ENCODE measurements around the gene GALNT18. TPM values are rescaled to one million over a fixed set of nuclear protein-coding genes. Genes with fewer than 3 reads are reported as not detected.

Gene GALNT18
- total RNA-seq, 1 donor from 2014 or later, result 6.6 TPM

GRCh38 chr11:11420899-11421285, 200.9 kb downstream of the GALNT18 start:
- Histone ChIP-seq H3K36me3 (ENCODE audit: control insufficient read depth, insufficient read depth, low read length) (no peaks in the 10 kb centered on the region), H3K27me3 (ENCODE audit: control insufficient read depth, insufficient read depth, low read length) (no peaks in the 10 kb centered on the region), H3K4me3 (ENCODE audit: low read depth, low read length) (no peak overlapping the region)
- TF ChIP-seq CTCF (IDR thresholded peaks at IDR 0.05; ENCODE audit: insufficient read depth, low read length, poor library complexity, severe bottlenecking), result no peak
- DNase-seq (ENCODE audit: low read depth), result no peak

- no peaks in the 10 kb centered on the region for H3K27me3 ChIP-seq (ENCODE audit: control insufficient read depth, insufficient read depth, low read length)
- no peaks in the 10 kb centered on the region for H3K36me3 ChIP-seq (ENCODE audit: control insufficient read depth, insufficient read depth, low read length)
- TF ChIP-seq CTCF (IDR thresholded peaks at IDR 0.05; ENCODE audit: insufficient read depth, low read length, poor library complexity, severe bottlenecking), result no peak
- H3K4me3 ChIP-seq (ENCODE audit: low read depth, low read length), result no peak overlapping the region
- no peak for DNase-seq (ENCODE audit: low read depth)
These were observed 201.5 kb downstream of the GALNT18 start for GRCh38 chr11:11420191-11420898.

- TF ChIP-seq CTCF (IDR thresholded peaks at IDR 0.05; ENCODE audit: insufficient read depth, low read length, poor library complexity, severe bottlenecking), result no peak
- no peak for DNase-seq (ENCODE audit: low read depth)
- Histone ChIP-seq H3K4me3 (ENCODE audit: low read depth, low read length) (no peak overlapping the region), H3K27me3 (ENCODE audit: control insufficient read depth, insufficient read depth, low read length) (no peaks in the 10 kb centered on the region), H3K36me3 (ENCODE audit: control insufficient read depth, insufficient read depth, low read length) (no peaks in the 10 kb centered on the region)
These were observed 202.1 kb downstream of the GALNT18 start for GRCh38 chr11:11419747-11420146.

- TF ChIP-seq CTCF (IDR thresholded peaks at IDR 0.05; ENCODE audit: insufficient read depth, low read length, poor library complexity, severe bottlenecking), result no peak
- Histone ChIP-seq H3K4me3 (ENCODE audit: low read depth, low read length) (no peak overlapping the region), H3K27me3 (ENCODE audit: control insufficient read depth, insufficient read depth, low read length) (peaks cover 2% of the 10 kb centered on the region), H3K36me3 (ENCODE audit: control insufficient read depth, insufficient read depth, low read length) (no peaks in the 10 kb centered on the region)
- no peak for DNase-seq (ENCODE audit: low read depth)
These were observed 204.9 kb downstream of the GALNT18 start for GRCh38 chr11:11416917-11417316.

- Histone ChIP-seq H3K4me3 (ENCODE audit: low read depth, low read length) (no peak overlapping the region), H3K36me3 (ENCODE audit: control insufficient read depth, insufficient read depth, low read length) (no peaks in the 10 kb centered on the region), H3K27me3 (ENCODE audit: control insufficient read depth, insufficient read depth, low read length) (peaks cover 2% of the 10 kb centered on the region)
- peak; percentile 50 for DNase-seq (ENCODE audit: low read depth)
- TF ChIP-seq CTCF (IDR thresholded peaks at IDR 0.05; ENCODE audit: insufficient read depth, low read length, poor library complexity, severe bottlenecking), result no peak
These were observed 205.3 kb downstream of the GALNT18 start for GRCh38 chr11:11416502-11416901.

GRCh38 chr11:11415901-11416300, 205.9 kb downstream of the GALNT18 start:
- no peak overlapping the region for H3K4me3 ChIP-seq (ENCODE audit: low read depth, low read length)
- no peak for DNase-seq (ENCODE audit: low read depth)
- H3K36me3 ChIP-seq (ENCODE audit: control insufficient read depth, insufficient read depth, low read length), result no peaks in the 10 kb centered on the region
- peaks cover 2% of the 10 kb centered on the region for H3K27me3 ChIP-seq (ENCODE audit: control insufficient read depth, insufficient read depth, low read length)
- TF ChIP-seq CTCF (IDR thresholded peaks at IDR 0.05; ENCODE audit: insufficient read depth, low read length, poor library complexity, severe bottlenecking), result no peak
